Caco-2 (cell line): ENCODE measurements around the gene SETD6. TPM values are rescaled to one million over a fixed set of nuclear protein-coding genes. Genes with fewer than 3 reads are reported as not detected.

ENCODE experiments used
- BruUV-seq: library from RNA; stranded (reverse); fragments of 400-500 nt; replicated peaks from 2 replicates; lab custom pipeline; 2021; lab: Mats Ljungman, UMichigan
- CTCF ChIA-PET: fragments of 300-600 bp; sonication (Branson Sonifier 250); formaldehyde crosslinking; loops from one replicate; lab custom pipeline; 2022; ENCODE audit warnings: antibody characterized with exemption; lab: Charles Lee
- POLR2A ChIA-PET: fragments of 300-600 bp; sonication (Branson Sonifier 250); formaldehyde crosslinking; loops from one replicate; lab custom pipeline; 2022; ENCODE audit warnings: antibody characterized with exemption; lab: Charles Lee
- DNase-seq, 2 experiments: peaks; one replicate each; pipeline versions ENCODE4 v3.0.0 to v3.0.0-alpha.2; 2020 to 2022
- H3K27me3 ChIP-seq: replicated peaks from 2 replicates; pipeline ENCODE4 v1.6.0; 2011; ENCODE audit warnings: low read length; ENCODE audit not compliant: control insufficient read depth, insufficient read depth
- H3K36me3 ChIP-seq: 2 replicates; pipeline ENCODE4 v1.5.1; 2011; ENCODE audit warnings: low read length; ENCODE audit not compliant: control insufficient read depth, insufficient read depth
- H3K4me1 ChIP-seq: fragments of 250-450 bp; sonication (Bioruptor Pico); 2 replicates; pipeline ENCODE4 v1.5.1; 2020; ENCODE audit warnings: mild to moderate bottlenecking
- H3K4me3 ChIP-seq: 2 replicates; pipeline ENCODE4 v1.5.1; 2011; ENCODE audit warnings: low read depth, mild to moderate bottlenecking, control low read depth, low read length
- H3K9me3 ChIP-seq: fragments of 250-450 bp; sonication (Bioruptor Pico); 2 replicates; pipeline ENCODE4 v1.5.1; 2020; ENCODE audit warnings: mild to moderate bottlenecking, moderate library complexity
- H3K27ac Mint-ChIP-seq: one replicate; pipeline ENCODE4 v1.8.0; 2022; ENCODE audit warnings: mixed read lengths; ENCODE audit not compliant: unreplicated experiment
- H3K27me3 Mint-ChIP-seq: one replicate; pipeline ENCODE4 v1.8.0; 2022; ENCODE audit warnings: mixed read lengths; ENCODE audit not compliant: insufficient read depth, unreplicated experiment
- H3K36me3 Mint-ChIP-seq: one replicate; pipeline ENCODE4 v1.8.0; 2022; ENCODE audit warnings: mild to moderate bottlenecking, mixed read lengths; ENCODE audit not compliant: insufficient read depth, unreplicated experiment
- H3K4me1 Mint-ChIP-seq: one replicate; pipeline ENCODE4 v1.8.0; 2022; ENCODE audit warnings: low read depth, mixed read lengths; ENCODE audit not compliant: unreplicated experiment
- H3K4me3 Mint-ChIP-seq: one replicate; pipeline ENCODE4 v1.8.0; 2022; ENCODE audit warnings: mild to moderate bottlenecking, moderate library complexity, mixed read lengths; ENCODE audit not compliant: unreplicated experiment
- H3K9me3 Mint-ChIP-seq: one replicate; pipeline ENCODE4 v1.8.0; 2022; ENCODE audit warnings: mixed read lengths; ENCODE audit not compliant: unreplicated experiment
- CTCF ChIP-seq, 2 experiments: fragments of 200-600 bp in 1 of 2; IDR thresholded peaks; 1 replicate in 1 of 2; 2 replicates in 1 of 2; pipeline versions ENCODE4 v1.5.1 to v1.8.0; 2011 to 2022; ENCODE audit warnings: antibody characterized with exemption in 1 of 2, control low read depth in 1 of 2, inconsistent platforms in 1 of 2, low read depth in 1 of 2, low read length in 1 of 2, mild to moderate bottlenecking in 1 of 2, moderate library complexity in 1 of 2; ENCODE audit not compliant: insufficient read depth in 1 of 2, severe bottlenecking in 1 of 2, unreplicated experiment in 1 of 2
- intact Hi-C: fragments of 100-400 bp; cut with micrococcal nuclease; formaldehyde crosslinking; loops from one replicate; pipeline ENCODE4 v1.10.0; 2022; ENCODE audit not compliant: unreplicated experiment
- total RNA-seq: library from RNA; stranded (reverse); gene quantifications from 2 replicates; pipeline ENCODE4 v1.2.3, GENCODE V29; 2022

SETD6 gene
- total RNA-seq, 1 experiment from 2014 or later: 41.7 TPM

DNA sequence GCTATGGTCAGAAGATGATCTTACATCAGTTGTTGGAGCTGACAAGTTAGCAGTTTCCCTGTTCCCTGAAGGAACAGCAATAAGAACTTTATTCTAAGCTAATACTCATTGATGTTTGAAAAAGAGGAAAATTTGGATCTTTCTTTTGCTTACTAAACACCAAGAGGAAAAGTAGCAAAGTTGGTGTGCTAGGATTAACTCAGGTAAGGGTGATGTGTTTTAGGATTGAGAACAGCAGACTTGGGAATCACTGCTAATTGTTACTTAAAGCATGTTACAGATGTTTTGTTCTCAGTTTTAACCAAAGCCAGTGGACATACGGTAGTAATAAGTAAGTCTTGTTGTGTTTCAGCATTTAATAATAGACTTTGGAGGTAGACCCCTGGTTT, 3.7 kb downstream of the SETD6 start:
- no peak overlapping the region for H3K4me3 Mint-ChIP-seq
- no peaks in the 10 kb centered on the region for H3K9me3 Mint-ChIP-seq
- H3K27me3 Mint-ChIP-seq: no peaks in the 10 kb centered on the region
- ChIA-PET POLR2A (no interaction called here), CTCF (no interaction called here)
- H3K4me3 ChIP-seq: no peak overlapping the region
- no peak for DNase-seq
- TF ChIP-seq CTCF (IDR thresholded peaks at IDR 0.05; ENCODE audit: insufficient read depth in 1 of 2, low read depth in 1 of 2, low read length in 1 of 2, severe bottlenecking in 1 of 2, unreplicated experiment in 1 of 2): no peak
- H3K36me3 Mint-ChIP-seq: peaks cover 98% of the 10 kb centered on the region
- peaks cover 12% of the 10 kb centered on the region for H3K4me1 ChIP-seq
- no peaks in the 10 kb centered on the region for H3K27me3 ChIP-seq
- peaks cover 26% of the 10 kb centered on the region for H3K4me1 Mint-ChIP-seq
- BruUV-seq: no TSS peak
- H3K36me3 ChIP-seq: peaks cover 10% of the 10 kb centered on the region
- H3K9me3 ChIP-seq: no peaks in the 10 kb centered on the region
- H3K27ac Mint-ChIP-seq: no peak overlapping the region
- intact Hi-C loops: no loop called here

DNA sequence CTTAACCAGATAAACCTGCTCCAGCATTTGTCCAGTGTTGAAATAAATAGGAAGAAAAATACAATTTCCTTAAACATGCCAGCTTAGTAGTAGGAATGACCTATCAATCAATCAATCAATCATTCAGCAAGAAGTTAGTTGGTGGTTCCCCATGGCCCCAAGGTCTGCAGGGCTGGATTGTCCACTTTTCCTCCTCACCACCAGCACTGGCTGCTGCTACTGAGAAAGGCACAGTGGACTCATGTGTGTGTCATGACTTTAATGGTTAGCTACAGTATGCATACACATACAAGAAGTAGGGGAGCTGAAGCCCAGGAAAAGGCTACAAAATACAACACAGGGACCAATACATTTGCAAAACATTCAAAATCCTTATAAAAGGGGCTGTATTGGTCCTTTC, 4.4 kb downstream of the SETD6 start:
- CTCF ChIA-PET: interaction anchor here (1.7 kb wide), 1 partner anchor 141 kb away, joined by 5 read pairs; no protein-coding TSS in a partner anchor
- H3K27ac Mint-ChIP-seq: no peak overlapping the region
- no peaks in the 10 kb centered on the region for H3K9me3 Mint-ChIP-seq
- Histone ChIP-seq H3K4me3 (no peak overlapping the region), H3K4me1 (peaks cover 8% of the 10 kb centered on the region), H3K27me3 (no peaks in the 10 kb centered on the region), H3K9me3 (no peaks in the 10 kb centered on the region), H3K36me3 (peaks cover 10% of the 10 kb centered on the region)
- BruUV-seq: no TSS peak
- no peak for DNase-seq
- H3K27me3 Mint-ChIP-seq: no peaks in the 10 kb centered on the region
- POLR2A ChIA-PET: interaction anchor here (0.6 kb wide), 2 partner anchors 14 to 27 kb away, joined by 4 to 7 read pairs; no protein-coding TSS in a partner anchor
- no peak for TF ChIP-seq CTCF (IDR thresholded peaks at IDR 0.05; ENCODE audit: insufficient read depth in 1 of 2, low read depth in 1 of 2, low read length in 1 of 2, severe bottlenecking in 1 of 2, unreplicated experiment in 1 of 2)
- H3K4me3 Mint-ChIP-seq: no peak overlapping the region
- intact Hi-C loops: no loop called here
- peaks cover 100% of the 10 kb centered on the region for H3K36me3 Mint-ChIP-seq
- H3K4me1 Mint-ChIP-seq: peaks cover 23% of the 10 kb centered on the region

DNA sequence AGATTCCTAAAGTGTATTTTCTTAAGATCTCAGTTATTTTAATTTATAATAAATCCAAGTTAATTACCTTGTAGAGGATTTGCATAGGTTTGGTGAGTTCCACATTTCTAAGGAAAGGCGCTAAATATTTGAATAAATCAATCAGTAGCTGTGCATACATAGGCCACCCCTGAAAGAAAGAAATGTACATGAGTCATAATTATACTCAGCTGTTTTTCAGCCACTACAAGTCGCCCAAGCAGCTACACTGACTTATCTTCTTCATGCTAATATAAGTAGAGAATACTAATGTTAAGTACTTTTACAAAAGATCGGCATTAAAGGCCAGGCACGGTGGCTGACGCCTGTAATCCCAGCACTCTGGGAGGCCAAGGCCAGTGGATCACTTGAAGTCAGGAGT, 14.9 kb downstream of the SETD6 start:
- Mint-ChIP-seq H3K4me1 (no peaks in the 10 kb centered on the region), H3K27me3 (no peaks in the 10 kb centered on the region), H3K9me3 (no peaks in the 10 kb centered on the region), H3K27ac (no peak overlapping the region), H3K4me3 (no peak overlapping the region), H3K36me3 (peaks cover 100% of the 10 kb centered on the region)
- intact Hi-C loops: no loop called here
- no TSS peak for BruUV-seq
- Histone ChIP-seq H3K4me3 (no peak overlapping the region), H3K4me1 (no peaks in the 10 kb centered on the region), H3K9me3 (no peaks in the 10 kb centered on the region), H3K27me3 (no peaks in the 10 kb centered on the region), H3K36me3 (peaks cover 8% of the 10 kb centered on the region)
- ChIA-PET POLR2A (no interaction called here), CTCF (no interaction called here)
- no peak for DNase-seq
- no peak for TF ChIP-seq CTCF (IDR thresholded peaks at IDR 0.05; ENCODE audit: insufficient read depth in 1 of 2, low read depth in 1 of 2, low read length in 1 of 2, severe bottlenecking in 1 of 2, unreplicated experiment in 1 of 2)
